Fibroblast of lung (primary cell): ENCODE measurements around the gene AMOTL1. TPM values are rescaled to one million over a fixed set of nuclear protein-coding genes. Genes with fewer than 3 reads are reported as not detected.

Experiments used
- DNase-seq, 2 donors: peaks; one replicate each; pipeline versions ENCODE4 v3.0.0 to v3.0.0-alpha.2; 2010; ENCODE audit warnings: low read depth in 2 of 2
- H2AFZ ChIP-seq: 2 replicates; pipeline ENCODE4 v1.5.1; 2012; ENCODE audit warnings: low read length, control low read depth, inconsistent platforms
- H3K27ac ChIP-seq: 2 replicates; pipeline ENCODE4 v1.5.1; 2011; ENCODE audit warnings: low read length, control low read depth; ENCODE audit not compliant: insufficient read depth
- H3K27me3 ChIP-seq: 2 replicates; pipeline ENCODE4 v1.5.1; 2011; ENCODE audit warnings: mild to moderate bottlenecking, low read length; ENCODE audit not compliant: control insufficient read depth, insufficient read depth
- H3K36me3 ChIP-seq: 2 replicates; pipeline ENCODE4 v1.5.1; 2011; ENCODE audit warnings: low read length; ENCODE audit not compliant: control insufficient read depth, insufficient read depth
- H3K4me1 ChIP-seq: 2 replicates; pipeline ENCODE4 v1.5.1; 2011; ENCODE audit warnings: low read length; ENCODE audit not compliant: control insufficient read depth, insufficient read depth; ENCODE audit errors: extremely low read depth
- H3K4me2 ChIP-seq: 2 replicates; pipeline ENCODE4 v1.5.1; 2011; ENCODE audit warnings: low read length, control low read depth; ENCODE audit not compliant: insufficient read depth; ENCODE audit errors: extremely low read depth
- H3K4me3 ChIP-seq, 4 experiments: fragments of 200-600 bp in 1 of 4; sonication (generic) in 1 of 4; replicated peaks in 1 of 4; 2 replicates each; pipeline ENCODE4 v1.5.1; 2011 to 2016; ENCODE audit warnings: low read length in 4 of 4, low read depth in 3 of 4, mild to moderate bottlenecking in 3 of 4, control low read depth in 2 of 4, inconsistent platforms in 1 of 4, mixed read lengths in 1 of 4; ENCODE audit not compliant: insufficient read depth in 1 of 4; ENCODE audit errors: control extremely low read depth in 1 of 4
- H3K79me2 ChIP-seq: 2 replicates; pipeline ENCODE4 v1.5.1; 2012; ENCODE audit warnings: mild to moderate bottlenecking, low read length, inconsistent platforms; ENCODE audit not compliant: control insufficient read depth, insufficient read depth
- H3K9ac ChIP-seq: 2 replicates; pipeline ENCODE4 v1.5.1; 2011; ENCODE audit warnings: mild to moderate bottlenecking, low read length, control low read depth; ENCODE audit not compliant: insufficient read depth
- H3K9me3 ChIP-seq: 2 replicates; pipeline ENCODE4 v1.5.1; 2012; ENCODE audit warnings: low read depth, low read length; ENCODE audit not compliant: control insufficient read depth, insufficient read depth
- H4K20me1 ChIP-seq: 2 replicates; pipeline ENCODE4 v1.5.1; 2011; ENCODE audit warnings: low read length; ENCODE audit not compliant: control insufficient read depth, insufficient read depth; ENCODE audit errors: extremely low read depth
- CTCF ChIP-seq, 2 donors: IDR thresholded peaks in 1 of 2; conservative IDR thresholded peaks in 1 of 2; 1 replicate in 1 of 2; 2 replicates in 1 of 2; pipeline ENCODE4 v1.5.1; 2011 to 2012; ENCODE audit warnings: low read length in 2 of 2, control low read depth in 1 of 2, inconsistent platforms in 1 of 2, low read depth in 1 of 2, mild to moderate bottlenecking in 1 of 2
- EZH2 ChIP-seq: IDR thresholded peaks from 2 replicates; pipeline ENCODE4 v1.5.1; 2012; ENCODE audit warnings: low read length, control low read depth, mild to moderate bottlenecking; ENCODE audit errors: missing control alignments
- polyA plus RNA-seq, 2 donors: library from polyadenylated mRNA; depleted of rRNA in 1 of 2; stranded (reverse) in 1 of 2; unstranded in 1 of 2; fragments of >200 nt; gene quantifications; 2 replicates each; pipeline ENCODE4 v1.2.1, GENCODE V29; 2011 to 2012; ENCODE audit warnings: missing spikeins in 1 of 2
- total RNA-seq: library from RNA; depleted of rRNA; stranded (reverse); fragments of >200 nt; gene quantifications from 2 replicates; pipeline ENCODE4 v1.2.1, GENCODE V29; 2014

AMOTL1 gene
- total and polyA plus RNA-seq, 2 donors (not counting 1 experiment from before 2014, with no cell fraction given) = 38.0 to 63.7 TPM

GRCh38 chr11:94731880-94732601 lies 36.1 kb upstream of the AMOTL1 start:
- no peak overlapping the region for H3K9ac ChIP-seq
- H3K36me3 ChIP-seq = no peaks in the 10 kb centered on the region
- TF ChIP-seq EZH2 = no peak
- no peak for TF ChIP-seq CTCF (conservative IDR thresholded peaks at IDR 0.05 in 1 of 2, IDR thresholded peaks at IDR 0.05 in 1 of 2; ENCODE audit: low read depth in 1 of 2, low read length in 2 of 2)
- peak overlapping the region; percentile 42 for H3K27ac ChIP-seq
- H3K79me2 ChIP-seq = no peaks in the 10 kb centered on the region
- H3K4me3 ChIP-seq = no peak overlapping the region
- H2AFZ ChIP-seq = no peak overlapping the region
- H3K4me2 ChIP-seq = no peak overlapping the region
- DNase-seq = peak; percentile 49 to 74
- peaks cover 10% of the 10 kb centered on the region for H3K4me1 ChIP-seq
- no peaks in the 10 kb centered on the region for H4K20me1 ChIP-seq
- H3K27me3 ChIP-seq = no peaks in the 10 kb centered on the region
- no peaks in the 10 kb centered on the region for H3K9me3 ChIP-seq

- no peak overlapping the region for H3K4me2 ChIP-seq
- no peaks in the 10 kb centered on the region for H3K9me3 ChIP-seq
- H3K9ac ChIP-seq = no peak overlapping the region
- H3K4me3 ChIP-seq = no peak overlapping the region
- peak; percentile 58 to 79 for DNase-seq
- no peaks in the 10 kb centered on the region for H3K36me3 ChIP-seq
- H3K79me2 ChIP-seq = no peaks in the 10 kb centered on the region
- no peak for TF ChIP-seq CTCF (conservative IDR thresholded peaks at IDR 0.05 in 1 of 2, IDR thresholded peaks at IDR 0.05 in 1 of 2; ENCODE audit: low read depth in 1 of 2, low read length in 2 of 2)
- no peak for TF ChIP-seq EZH2
- H2AFZ ChIP-seq = no peak overlapping the region
- peaks cover 12% of the 10 kb centered on the region for H3K4me1 ChIP-seq
- no peaks in the 10 kb centered on the region for H4K20me1 ChIP-seq
- H3K27me3 ChIP-seq = no peaks in the 10 kb centered on the region
- H3K27ac ChIP-seq = peak overlapping the region; percentile 42
Observed at GRCh38 chr11:94732617-94733281, 35.4 kb upstream of the AMOTL1 start.

GRCh38 chr11:94734563-94735275 lies 33.4 kb upstream of the AMOTL1 start:
- Histone ChIP-seq H3K27ac (no peak overlapping the region), H3K9ac (no peak overlapping the region), H4K20me1 (no peaks in the 10 kb centered on the region), H2AFZ (no peak overlapping the region), H3K9me3 (no peaks in the 10 kb centered on the region), H3K79me2 (no peaks in the 10 kb centered on the region), H3K4me3 (no peak overlapping the region), H3K27me3 (no peaks in the 10 kb centered on the region), H3K4me2 (no peak overlapping the region), H3K4me1 (peaks cover 12% of the 10 kb centered on the region), H3K36me3 (no peaks in the 10 kb centered on the region)
- no peak for DNase-seq
- no peak for TF ChIP-seq CTCF (conservative IDR thresholded peaks at IDR 0.05 in 1 of 2, IDR thresholded peaks at IDR 0.05 in 1 of 2; ENCODE audit: low read depth in 1 of 2, low read length in 2 of 2)
